CD4-positive, alpha-beta T cell treated with Interferon gamma for 1 hour (primary cell): ENCODE data around the gene HOXA6.

Experiments used
- DNase-seq: peaks from one replicate; pipeline ENCODE4 v3.0.0-alpha.2; 2020

Gene HOXA6

DNA sequence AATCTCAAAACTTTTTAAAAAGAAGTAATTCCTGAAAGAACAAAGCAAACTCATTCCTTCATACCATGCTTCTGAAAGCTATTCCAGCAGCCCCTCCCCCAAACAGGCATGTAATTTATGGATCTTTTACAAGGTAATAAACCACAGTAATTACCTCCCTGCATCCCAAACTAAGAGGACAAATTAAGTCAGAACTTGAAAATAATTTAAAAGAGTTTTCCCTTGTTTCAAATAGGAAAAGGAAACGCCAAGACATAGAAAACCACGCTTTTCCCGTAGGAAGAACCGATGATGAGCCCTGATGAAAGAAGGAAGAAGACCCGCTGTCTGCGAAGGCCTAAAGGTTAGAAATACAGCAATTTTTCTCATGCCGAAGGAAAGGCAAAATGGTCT is 25.9 kb downstream of the HOXA6 start:
- DNase-seq = no peak

DNA sequence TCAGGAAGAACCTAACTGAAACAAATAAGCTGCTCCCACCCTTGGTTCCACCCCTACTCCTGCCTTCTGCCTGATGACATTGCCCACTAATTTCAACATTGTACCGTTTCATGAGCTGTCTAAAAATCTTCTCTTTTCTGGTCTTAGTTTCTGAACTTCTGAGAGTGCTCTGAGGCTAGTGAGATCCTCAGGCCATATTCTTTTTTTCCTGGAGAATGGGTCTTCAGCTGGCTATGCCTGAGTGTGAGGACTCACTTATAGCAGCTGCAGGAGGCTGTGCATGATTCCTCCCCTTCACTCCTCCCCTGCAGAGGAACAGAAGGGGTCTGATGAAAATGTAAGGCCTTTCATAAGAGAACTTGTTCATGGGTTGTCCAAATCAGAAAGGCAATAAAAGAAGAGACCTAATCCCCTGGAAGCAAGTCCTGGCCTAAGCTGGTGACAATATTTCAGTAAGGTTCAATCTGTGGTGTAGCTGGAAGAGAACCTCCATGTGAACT is 28.1 kb downstream of the HOXA6 start:
- DNase-seq = no peak

- no peak for DNase-seq
These were observed 29.0 kb downstream of the HOXA6 start for GRCh38 chr7:27118580-27118979.

DNA sequence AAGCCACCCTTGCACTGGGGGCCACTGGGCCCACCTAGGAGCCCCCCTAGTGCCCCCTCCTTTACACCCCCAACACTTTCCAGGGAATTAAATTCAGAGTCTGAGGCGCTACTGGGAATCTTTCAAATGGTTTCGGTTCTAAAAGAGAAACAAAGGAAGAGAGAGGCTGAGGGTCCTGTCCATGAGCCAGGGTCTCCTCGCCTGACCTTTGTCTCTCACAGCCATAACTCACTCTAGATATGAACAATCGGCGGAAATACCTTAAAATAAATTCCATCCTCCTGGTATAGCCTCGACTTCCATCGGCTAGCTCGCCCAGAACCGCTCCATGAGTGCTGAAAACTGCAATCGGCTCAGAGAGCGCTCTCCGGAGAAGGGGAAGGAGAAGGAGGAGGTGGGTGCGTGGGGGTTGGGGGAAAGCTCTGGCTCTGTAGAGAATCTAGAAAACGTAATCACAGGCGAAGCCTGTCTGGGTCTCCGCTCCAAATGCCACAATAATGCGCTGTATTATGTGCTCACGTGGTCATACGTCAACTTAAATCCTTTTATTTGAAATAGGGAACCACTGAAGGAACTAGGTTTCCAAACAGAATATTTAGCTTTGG is 29.6 kb downstream of the HOXA6 start:
- DNase-seq = no peak

GRCh38 chr7:27116962-27117886 is 30.4 kb downstream of the HOXA6 start:
- no peak for DNase-seq

DNA sequence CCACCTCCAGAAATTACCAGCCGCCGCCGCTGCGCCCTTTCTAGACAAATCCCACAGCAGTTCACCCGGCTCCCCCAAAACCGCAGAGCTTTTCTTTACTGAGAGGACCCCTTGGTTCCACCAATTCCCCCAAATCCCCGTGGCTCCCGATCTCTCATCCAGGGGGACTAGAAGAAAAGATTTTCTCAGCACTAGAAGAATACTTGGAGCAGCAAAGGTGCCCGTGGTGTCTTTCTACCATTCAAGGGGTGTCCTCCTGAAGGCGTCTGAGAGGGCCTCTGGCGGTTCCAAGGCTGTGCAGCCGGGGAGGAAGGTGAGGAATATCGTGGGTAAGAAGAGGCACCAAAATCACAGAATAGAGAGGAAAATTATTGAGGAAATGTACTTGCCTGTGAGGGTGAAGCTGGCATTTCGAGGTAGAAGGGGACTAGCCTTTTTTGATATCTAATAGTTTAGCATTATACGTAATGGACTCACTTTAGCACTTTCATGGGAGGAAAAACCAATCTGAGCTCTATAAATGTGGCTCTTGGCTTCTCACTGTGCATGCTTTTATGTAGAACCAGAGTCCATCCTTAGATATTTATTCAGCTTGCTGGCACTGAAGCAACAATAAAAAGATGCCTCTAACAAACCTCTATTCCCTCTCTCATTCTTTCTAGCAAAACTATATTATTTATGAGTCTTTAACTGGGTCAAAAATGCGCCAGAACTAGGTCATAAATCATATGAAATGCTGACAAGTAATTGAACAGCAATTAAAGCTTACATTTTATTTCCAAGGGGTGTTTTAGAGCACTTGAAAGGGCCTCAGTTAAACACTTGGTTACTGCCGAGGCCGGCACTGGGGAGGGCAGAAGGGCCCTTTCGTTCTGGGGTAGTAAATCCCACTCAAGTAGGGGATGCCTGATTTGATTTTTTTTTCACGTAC is 31.3 kb downstream of the HOXA6 start:
- no peak for DNase-seq

DNA sequence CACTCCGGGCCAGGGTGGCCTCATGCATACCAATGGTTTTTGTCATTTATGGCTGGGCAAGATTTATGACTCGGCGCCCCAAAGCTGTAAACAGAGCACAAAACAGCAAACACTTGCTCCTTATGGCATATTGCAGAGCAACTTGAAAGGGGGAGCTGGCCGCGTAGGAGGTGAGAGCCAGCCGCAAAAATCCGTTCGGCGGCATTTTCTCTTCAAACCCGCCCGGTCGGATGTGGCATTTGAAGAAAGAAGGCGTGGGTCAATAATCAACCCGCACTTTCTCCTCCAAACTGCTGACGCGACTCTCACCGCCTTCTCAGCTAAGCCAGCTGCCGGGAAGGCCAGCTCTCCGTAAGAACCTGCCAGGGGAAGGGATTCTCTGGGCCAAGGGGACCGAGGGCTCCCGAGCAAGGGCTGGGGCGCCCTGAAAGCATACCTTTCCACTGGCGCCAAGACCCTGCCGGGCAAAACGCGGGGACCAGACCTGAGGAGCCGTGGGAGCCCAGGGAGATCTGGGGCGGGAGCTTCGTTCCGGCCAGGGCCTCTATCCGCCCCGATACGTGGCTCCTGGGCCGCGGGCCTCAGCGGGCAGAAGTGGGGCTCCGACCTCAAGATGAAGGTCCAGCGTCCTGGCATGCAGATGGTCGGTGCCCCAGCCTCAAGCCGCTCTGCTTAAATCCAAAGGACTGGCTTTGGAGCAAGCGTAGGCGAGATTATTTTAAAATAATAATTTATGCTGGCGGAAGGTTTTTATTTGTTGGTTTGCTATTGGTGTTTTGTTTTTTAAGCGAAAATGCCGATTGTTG is 32.1 kb downstream of the HOXA6 start:
- no peak for DNase-seq

DNA sequence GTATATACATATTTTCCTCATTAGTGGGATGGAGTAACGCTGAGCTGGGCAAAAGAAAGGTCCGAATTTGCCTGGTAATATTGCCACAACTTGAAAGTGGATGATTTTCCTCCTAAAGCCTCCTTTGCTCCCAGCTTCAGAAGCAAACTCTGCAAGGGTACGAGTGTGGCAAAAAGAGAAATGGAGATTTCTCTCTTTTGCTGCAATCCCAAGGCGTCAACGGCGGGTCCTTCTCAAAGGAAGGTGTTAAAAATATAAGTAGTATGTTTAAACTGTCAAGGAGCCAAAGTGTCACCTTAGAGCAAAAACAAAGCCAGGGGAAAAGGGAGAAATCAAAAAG is 32.7 kb downstream of the HOXA6 start:
- DNase-seq = no peak

DNA sequence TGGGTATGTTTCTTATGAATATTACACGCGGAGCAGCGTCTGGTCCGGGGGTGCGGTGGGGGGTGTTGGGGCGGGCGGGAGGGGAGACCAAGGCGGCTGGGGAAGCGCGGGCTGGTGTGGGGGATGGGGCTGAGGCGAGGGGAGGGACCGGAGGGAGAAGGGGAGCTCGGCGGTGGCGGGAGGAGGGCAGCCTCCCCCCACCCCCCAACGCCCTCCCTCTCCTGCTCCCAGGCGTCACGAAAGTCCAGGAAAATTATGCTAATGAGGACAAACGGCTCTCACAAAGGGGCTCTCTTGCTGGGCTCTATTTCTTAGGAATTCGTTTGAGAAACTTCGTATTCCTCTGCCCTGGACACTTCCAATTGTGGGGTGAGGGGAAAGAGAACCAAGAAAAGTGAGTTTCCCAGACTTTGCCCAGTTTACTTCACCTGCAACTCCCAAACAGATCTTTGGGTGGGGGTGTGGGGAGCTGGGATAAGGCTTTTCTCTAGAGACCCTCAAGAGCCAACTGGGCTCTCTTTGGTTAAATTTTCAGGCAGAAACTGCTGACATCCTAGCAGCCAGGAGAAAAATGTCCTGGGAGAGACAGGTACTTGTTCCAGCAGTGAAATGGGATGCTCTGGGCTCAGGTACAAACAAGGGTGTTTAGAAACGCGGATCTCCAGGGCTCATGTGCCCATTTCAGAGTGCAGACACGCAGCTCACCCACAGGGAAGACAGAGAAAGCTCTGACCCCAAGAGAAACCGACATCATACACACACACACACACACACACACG is 33.4 kb downstream of the HOXA6 start:
- no peak for DNase-seq

- no peak for DNase-seq
These were observed 34.3 kb downstream of the HOXA6 start for GRCh38 chr7:27112955-27113949.

GRCh38 chr7:27112361-27112760 is 35.2 kb downstream of the HOXA6 start:
- no peak for DNase-seq

GRCh38 chr7:27111751-27112277 is 35.8 kb downstream of the HOXA6 start:
- no peak for DNase-seq

DNA sequence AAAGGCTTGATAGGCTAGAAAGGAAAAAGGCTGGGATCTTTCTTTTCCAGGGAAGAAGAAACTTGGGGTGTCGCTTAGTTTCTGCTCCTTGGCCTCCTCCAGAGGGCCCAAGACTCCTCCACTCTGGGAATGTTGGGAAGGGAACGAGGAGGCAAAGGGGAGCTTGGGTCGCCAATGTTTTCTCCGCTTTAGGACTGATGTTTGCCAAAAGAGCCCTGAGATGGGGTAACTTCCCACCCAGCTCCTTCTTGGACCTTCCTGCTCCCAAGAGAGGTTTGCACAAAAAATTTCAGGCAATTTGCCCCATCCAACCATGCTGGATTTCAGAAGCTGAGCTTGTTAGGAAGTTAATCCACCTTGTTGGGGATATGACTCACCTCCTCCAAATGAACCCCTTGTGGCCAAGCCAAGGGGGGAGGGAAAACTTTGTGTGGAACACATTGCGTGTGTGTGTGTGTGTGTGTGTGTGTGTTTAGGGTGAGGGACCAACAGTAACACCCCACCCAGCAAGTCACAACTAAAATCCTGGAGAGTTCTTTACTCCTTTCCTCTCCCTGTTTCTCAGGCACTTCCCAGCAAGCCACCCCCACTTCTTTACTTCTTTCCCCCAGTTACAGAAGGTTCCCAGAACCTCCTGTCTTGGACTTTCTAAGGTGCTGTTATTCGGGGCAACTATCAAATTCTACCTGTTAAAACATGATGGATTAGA is 36.4 kb downstream of the HOXA6 start:
- no peak for DNase-seq

- DNase-seq = no peak
These were observed 37.2 kb downstream of the HOXA6 start for GRCh38 chr7:27110186-27111031.

GRCh38 chr7:27109466-27110185 is 37.9 kb downstream of the HOXA6 start:
- DNase-seq = no peak

DNA sequence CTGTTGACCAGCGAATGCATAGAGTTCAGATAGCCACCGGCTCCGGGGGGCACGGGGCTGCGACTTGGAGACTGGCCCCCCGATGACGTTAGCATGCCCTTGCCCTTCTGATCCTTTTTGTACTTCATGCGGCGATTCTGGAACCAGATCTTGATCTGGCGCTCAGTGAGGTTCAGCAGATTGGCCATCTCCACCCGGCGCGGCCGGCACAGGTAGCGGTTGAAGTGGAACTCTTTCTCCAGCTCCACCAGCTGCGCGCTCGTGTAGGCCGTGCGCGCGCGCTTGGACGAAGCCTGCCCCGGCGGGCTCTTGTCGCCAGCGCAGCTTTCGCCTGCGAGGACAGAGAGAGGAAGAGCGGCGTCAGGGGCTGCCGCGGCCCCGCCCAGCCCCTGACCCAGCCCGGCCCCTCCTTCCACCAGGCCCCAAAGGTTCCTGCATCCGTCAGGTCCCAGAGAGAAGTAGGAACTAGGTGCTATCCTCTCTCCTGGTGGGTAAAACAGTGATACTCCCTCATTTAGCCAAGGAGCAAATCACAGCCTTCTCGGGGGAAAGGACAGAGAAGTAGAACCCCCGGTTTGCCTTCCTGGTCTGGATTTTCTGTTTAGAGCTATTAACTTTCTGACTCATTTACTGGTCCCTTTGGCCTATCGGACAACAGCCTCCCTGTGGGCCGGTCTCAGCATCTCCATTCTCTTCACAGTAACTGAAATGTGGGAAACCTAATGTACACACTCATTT is 39.0 kb downstream of the HOXA6 start:
- DNase-seq = no peak
